Stimulated activated CD4-positive, alpha-beta T cell treated with anti-CD3 and anti-CD28 coated beads, TNF-alpha, amount 100 ng/mL, for 24 hours (primary cell): Measurements from ENCODE around the gene METTL8.
"Not testable (repeated sequence)": the region's sequence is repeated elsewhere in the genome, so short reads cannot be mapped to it uniquely, and the experiment has no call there.

ENCODE experiments used
- DNase-seq, 3 experiments: peaks; one replicate each; pipeline ENCODE4 v3.0.0-alpha.2; 2020; ENCODE audit warnings: low read depth in 3 of 3

Gene METTL8

DNA sequence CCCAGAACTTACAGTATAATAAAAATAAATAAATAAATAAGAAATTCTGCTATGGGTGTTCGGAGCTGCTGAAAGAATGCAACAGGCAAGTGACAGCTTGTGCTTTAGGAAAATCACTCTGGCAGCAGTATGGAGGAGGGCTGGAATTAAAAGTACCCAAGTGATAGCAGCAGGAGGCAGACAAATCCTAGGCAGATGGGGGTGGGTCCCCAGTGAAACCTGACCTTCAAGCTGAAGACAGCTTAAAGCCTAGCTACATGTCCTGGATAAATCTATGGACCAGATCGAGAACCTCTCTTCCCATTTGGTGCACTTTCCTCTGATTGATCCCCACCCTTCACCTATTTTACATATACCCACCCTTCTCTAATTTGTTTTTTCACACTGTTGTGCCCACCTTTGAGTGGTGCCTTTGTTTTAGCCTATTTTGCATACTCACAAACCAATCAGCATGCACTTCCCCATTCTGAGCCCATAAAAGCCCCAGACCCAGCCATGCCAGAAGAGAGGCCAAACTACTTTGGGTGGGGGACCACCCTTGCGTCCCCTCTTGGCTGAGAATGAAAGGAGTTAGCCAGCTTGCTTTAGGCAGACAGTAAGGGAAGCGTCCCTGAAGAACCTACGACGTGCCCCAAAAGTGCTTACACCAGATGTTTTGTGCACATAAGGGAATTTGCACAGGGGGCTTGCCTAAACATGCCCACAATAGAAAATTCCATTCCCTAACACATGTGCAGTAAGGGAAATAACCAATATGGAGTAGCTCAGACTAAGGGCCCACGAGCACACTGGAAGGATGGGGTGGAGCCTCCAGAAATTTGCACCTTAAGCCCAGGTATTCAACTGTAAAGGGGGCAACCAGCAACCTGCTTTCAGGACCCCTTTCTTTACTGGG, 3.0 kb downstream of the METTL8 start:
- no peak for DNase-seq

DNA sequence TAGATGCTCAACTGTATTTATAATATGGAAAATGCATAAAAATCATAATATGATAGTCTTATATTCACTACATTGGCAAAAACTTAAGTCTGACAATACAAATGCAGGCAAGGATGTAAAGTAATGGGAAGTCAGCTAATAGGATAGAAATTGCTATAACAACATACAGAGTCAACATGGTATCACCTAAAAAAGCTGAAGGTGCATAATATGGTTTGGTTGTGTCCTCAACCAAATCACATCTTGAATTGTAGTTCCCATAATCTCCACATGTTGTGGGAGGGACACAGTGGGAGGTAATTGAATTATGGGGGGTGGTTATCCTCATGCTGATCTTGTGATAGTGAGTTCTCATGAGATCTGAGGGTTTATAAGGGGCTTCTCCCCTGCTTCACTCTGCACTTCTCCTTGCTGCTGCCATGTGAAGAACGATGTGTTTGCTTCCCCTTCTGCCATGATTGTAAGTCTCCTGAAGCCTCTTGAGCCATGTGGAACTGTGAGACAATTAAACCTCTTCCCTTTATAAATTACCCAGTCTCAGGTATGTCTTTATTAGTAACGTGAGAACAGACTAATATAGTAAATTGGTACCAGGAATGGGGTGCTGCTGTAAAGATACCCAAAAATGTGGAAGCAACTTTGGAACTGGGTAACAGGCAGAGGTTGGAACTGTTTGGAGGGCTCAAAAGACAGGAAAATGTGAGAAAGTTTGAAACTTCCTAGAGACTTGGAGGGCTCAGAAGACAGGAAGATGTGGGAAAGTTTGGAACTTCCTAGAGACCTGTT, 10.9 kb downstream of the METTL8 start:
- not testable (repeated sequence) for DNase-seq

DNA sequence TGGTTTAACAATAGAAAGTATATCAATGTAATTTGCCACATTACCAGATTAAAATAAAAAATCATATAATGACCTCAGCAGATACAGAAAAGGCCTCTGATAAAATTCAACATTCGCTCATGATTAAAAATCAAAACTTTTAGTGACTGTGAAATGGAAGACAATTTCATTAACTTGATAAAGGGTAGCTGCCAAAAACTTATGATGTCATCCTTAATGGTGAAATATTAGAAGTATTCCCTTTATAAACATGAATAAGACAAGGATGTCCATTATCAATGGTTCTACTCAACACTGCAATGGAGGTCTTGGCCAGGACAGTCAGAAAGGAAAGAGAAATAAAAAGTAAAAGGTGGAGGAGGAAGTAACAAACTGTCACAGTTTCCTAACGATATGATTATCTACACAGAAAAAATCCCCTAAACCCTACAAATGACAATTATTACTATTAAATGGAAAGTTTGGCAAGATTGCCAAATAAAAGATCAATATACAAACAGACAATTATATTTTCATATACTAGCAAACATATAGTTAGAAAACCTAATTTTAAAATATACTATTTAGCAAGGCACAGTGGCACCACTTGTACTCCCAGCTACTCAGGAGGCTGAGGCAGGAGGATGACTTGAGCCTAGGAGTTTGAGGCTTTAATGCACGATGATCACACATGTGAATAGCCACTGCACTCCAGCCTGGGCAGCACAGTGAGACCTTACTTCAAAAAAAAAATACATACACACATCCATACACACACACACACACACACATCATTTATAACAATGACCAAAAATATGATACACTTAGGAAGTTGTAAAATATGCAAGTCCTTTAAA, 12.8 kb downstream of the METTL8 start:
- no peak for DNase-seq

DNA sequence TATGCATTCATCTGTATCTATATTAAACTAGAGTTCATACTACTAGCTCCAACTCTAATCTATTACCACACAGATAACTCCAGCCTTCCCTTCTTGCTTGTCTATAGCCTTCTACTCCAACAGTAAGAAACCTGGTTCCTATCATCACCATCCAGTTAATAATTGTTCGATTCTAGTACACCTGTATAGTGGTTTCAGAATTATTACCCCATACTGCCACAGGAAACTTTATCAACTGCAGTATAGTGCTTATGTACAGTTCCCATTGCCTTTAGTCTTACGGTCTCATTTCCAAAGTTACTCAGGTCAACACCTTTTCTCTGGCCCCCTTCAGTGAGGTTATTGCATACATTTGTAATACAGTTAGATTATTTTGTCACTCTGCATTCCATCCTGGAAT, 14.5 kb downstream of the METTL8 start:
- DNase-seq, result no peak

DNA sequence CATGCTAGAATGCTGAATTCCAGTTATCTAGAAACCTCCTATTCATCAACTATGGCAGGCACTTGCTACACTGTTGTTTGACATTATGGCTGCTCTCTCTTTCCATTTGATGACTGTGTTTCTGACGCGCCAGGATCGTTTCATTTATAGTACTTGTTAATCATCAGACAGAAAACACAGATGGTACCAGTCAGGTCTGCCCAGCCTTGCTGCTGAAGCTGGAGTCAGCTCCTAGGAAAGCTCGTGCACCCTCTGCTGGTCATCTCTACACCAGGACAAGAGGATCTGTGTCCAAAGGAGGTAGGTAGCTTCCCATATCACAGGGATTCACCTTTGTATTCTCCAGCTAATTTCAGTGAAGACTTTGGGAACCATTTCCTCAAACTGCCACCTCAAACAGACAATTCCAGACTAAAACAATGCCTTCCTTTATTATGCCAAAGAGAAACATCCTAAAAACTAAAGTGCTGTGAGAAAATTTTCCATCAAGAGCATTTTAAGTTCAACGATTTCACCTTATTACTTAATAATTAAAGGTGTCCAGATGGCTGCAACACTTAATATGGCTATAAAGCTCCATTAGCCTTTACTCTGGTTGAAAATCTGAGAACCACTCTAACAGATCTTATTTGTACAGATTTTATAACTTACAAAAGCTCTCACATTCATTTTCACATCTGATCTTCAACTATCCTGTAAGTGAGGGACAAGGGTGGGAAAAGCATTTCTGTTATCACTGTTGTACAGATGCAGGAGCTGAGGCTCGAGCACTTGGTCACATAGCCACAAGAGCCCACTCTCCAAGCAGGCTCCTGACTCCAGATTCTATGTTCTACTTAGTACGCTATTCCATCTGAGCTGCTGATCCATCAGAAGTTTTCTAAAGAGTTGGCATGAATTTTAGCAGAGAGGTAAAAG, 17.5 kb downstream of the METTL8 start:
- DNase-seq, result peak; percentile 68 to 85 (median 79)

DNA sequence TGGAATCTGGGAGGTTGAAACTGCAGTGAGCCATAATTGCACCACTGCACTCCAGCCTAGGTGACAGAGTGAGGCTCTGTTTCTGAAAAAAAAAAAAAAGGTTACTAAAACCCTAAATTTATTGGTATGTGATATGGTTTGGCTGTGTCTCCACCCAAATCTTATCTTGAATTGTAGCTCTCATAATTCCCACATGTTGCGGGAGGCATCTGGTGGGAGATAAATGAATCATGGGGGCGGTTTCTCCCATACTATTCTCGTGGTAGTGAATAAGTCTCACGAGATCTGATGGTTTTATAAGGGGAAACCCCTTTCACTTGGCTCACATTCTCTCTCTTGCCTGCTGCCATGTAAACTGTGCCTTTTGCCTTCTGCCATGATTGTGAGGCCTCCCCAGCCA, 19.1 kb downstream of the METTL8 start:
- not testable (repeated sequence) for DNase-seq

DNA sequence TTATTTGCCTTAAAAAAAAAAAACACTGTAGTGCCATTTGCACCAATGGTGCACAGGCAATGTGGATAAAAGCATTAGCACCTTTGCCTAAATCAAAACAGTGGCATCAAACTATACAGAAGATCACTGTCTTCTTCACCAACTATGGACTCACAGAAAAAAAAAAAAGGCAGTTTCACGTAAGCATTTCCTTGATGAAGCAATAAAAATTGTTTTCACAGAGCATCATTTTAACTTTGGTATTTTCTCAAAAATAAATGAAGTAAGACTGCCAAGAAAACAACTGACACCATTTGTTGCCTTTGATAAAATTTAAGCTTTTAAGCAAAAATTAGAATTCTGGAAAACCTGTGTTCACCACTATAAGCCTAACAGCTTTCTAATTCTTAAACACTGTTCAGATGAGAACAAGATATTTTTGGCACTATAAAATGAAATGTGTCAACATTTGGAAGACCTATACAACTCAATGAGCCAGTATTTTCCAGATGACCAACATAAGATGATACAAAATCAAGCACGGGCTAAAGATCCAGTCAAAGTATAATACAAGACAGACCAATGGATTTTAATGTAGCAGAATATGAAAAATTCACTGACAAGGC, 21.1 kb downstream of the METTL8 start:
- no peak for DNase-seq

DNA sequence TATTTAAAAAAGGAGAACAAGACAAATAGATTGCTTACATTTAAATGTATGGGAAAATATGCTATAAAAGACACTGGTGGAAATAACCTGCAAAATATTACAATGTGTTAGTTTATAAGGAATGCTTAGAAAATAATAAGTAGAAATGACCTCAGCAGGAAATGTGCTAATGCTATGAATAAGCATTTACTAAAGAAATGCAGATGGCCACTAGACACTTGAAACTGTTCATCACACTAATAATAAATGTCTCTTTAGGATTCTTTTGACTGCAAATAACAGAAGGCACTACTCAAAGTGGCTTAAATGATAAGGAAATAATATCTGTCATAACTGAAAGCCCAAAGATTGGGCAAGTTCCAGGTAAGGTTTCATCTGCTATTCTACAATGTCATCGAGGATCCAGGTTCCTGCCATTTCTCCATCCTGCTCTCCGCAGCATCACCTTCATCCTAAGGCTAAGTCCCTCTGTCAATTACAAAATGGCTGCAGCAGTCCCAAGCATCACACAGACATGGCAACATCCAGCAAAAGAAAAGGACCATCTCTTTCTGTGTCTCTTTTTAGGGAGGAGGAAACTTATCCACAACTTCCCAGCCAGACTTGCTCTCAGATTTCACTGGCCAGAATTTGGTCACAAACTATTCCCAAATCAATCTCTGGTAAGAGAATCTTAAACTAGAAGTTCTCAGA, 21.9 kb downstream of the METTL8 start:
- no peak for DNase-seq

DNA sequence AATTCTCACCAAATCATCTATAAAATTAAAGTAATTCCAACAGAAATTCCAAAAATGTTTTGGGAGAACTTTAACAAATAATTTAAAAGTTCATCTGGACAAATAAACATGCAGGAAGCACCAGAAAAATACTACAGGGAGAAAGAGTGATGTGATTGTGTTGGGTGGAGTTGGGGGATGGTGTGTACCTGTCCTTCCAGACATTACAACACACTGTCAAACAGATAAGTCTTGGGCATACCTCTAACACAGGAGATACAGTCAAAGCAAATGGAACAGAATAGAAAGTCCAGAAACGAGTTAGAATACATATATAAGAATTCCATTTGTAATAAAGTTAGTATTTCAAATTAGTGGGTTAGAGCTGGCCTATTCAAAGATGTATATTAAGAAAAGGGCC, 22.6 kb downstream of the METTL8 start:
- no peak for DNase-seq

DNA sequence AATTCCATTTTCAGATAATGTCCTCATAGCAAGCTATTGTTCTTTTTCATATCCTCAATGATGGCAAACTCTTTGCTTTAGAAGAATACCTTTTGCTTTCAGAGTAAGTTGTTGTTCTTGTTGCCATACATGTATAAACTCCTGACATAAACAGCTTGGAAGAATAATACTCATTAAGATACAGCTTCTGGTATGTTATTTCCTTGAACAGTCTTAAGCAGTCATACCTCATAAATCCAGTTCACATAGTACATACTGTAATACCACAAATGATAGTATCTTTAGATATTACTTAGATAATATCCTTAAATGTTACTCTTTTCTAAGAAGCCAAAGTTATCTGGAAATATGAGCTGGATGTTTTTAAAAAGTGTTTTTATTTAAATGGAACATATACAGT, 23.2 kb downstream of the METTL8 start:
- DNase-seq, result no peak

DNA sequence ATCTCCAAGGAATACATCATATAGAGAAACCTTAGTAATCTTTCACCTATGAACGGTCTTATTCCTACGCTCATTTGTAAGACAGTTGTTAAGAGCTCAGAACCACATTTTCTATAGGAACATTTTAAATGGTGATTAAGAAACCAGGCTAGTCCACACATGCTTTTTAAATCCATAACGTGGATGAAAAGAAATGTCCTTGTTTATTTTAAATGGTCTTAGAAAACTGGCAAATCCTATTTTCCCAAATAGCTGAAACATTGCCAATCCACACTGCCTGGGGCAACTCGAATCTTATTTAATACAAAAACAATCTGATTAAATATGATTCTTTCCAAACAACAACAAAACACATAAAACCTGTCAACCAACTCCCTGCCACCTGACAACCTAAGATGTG, 23.7 kb downstream of the METTL8 start:
- no peak for DNase-seq

DNA sequence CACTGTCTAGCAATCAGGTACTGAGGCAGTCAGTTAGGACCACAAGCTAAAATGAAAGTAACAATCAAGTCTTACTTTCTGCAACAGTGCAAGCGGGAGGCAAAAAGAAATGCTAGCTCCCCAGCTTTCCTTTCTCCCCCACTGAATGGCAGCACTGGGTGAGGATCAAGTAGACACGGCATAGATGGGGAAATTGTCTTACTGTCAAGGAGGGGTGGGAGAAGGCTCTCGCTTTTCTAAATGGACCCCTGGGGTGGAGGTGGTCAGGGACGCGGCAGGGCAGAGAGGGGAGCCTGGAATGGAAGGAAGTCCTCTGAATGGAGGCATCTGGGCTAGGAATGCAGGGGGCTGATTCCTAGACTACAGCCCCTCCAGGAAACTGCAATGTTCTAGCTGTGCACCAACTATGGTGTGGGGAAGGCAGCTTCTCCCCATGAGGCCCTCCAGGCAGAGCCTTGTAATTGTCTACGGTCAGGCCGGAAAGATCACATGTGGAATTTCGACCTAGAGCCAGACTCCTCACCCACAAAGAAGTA, 24.3 kb downstream of the METTL8 start:
- no peak for DNase-seq

DNA sequence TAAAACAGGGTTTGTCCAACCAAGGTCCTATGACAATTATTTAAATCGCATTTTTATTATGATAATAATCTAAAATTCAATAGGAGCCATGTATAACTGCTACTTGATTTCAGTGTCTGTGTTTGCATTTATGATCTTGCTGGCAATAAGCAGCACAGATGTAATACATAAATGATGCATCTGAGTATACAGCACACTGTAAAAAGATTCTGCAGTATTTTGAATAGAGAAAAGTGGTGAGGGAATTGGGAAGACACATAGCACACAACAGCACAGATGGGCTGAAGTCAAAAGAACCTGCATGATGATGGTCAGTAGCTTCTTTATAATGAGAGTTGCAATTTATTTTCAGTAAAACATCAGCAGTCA, 26.1 kb downstream of the METTL8 start:
- no peak for DNase-seq

DNA sequence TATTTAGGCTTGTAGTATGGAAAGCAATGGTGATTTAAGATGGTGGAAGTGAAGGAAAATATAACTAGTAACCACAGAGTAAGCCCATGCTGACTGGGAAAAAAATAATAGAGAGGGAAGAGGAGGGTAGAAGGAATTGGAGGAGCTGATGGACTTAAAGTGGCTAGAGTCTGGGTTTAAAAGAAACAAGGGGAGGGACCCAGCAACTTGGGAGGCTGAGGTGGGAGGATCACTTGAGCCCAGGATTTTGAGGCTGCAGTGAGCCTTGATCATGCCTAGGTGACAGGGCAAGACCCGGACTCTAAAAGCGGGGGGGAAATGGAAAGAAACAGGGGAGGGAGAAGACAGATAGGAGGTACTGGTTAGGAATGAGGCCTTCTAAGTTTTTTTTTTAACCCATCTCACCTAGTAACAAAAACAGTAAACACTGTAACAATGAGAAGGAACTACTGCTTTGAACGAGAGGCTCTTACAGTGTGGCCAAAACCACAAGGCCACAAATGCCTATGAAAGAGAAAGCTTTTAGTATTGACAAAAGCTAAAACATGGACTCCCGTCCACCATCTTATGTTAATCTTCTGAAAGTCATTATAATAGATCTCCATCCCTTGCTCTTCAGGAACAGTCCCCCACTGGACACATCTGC, 26.6 kb downstream of the METTL8 start:
- no peak for DNase-seq

DNA sequence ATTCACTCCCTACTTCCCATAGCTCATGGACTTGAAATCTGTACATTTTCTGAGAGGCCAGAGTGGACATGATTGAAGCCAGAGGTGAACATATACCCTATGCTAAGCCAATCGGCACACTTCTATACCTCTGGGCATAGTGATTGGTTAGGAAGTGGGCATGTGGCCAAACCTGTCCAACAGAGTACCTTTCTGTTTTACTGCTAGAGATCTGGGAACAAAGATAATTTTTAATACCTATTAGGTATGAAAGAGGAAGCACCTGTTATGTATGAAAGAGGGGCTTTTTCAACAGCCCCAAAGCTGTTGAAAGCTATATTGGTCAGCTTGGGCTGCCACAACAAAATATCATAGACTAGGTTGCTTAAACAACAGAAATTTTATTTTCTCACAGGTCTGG, 27.7 kb downstream of the METTL8 start:
- DNase-seq, result no peak

DNA sequence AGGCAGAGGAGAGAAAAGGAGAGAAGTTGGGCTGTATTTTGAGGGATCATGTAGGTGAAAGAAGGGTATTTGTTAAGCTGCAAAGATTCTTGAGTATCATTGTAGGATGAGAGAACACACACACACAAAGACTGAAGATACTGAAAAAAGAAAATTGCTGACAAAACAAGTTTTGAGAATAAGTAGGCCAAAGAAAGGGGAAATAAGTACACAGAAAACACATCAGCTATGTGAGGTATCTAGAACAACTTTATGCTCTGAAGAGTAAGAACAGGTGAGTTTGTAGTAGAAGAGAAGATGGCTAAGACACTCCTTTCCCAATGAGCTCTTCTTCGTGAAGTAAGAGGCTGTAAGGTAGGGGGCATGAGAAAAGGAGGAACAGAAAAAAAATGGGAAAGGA, 28.2 kb downstream of the METTL8 start:
- no peak for DNase-seq

DNA sequence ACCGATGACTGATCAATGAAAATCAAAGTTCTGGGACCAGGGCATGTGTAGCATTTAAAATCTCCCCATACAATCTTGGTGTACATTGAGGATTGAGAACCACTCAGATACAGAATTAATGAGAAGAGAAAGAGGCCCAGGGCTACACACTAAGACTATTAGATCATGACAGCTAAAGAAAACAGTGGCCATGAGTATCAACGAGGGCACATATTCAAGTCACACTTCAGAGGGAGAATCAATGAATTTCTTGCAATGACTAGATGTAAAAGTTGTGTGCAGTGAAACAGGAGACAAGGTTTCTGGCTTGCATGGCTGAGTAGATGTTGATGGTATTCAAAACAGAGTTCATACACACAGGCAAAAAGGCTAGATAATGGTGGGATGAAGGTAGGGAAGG, 29.1 kb downstream of the METTL8 start:
- DNase-seq, result no peak

DNA sequence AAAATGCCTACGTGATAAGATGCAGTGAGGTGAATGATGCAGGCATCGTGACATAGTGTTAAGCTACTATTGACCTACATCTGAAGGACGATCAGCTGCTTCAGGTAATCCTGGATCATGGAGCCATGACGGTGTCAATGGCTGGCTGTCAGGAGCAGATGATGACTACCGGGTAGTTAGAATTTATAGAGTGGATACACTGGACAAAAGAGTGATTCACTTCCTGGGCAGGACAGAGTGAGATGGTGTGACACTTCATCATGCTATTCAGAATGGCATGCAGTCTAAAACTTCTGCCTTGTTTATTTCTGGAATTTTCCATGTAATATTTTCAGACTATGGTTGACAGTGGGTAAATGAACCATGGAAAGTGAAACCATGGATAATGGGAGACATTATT, 29.5 kb downstream of the METTL8 start:
- DNase-seq, result no peak

DNA sequence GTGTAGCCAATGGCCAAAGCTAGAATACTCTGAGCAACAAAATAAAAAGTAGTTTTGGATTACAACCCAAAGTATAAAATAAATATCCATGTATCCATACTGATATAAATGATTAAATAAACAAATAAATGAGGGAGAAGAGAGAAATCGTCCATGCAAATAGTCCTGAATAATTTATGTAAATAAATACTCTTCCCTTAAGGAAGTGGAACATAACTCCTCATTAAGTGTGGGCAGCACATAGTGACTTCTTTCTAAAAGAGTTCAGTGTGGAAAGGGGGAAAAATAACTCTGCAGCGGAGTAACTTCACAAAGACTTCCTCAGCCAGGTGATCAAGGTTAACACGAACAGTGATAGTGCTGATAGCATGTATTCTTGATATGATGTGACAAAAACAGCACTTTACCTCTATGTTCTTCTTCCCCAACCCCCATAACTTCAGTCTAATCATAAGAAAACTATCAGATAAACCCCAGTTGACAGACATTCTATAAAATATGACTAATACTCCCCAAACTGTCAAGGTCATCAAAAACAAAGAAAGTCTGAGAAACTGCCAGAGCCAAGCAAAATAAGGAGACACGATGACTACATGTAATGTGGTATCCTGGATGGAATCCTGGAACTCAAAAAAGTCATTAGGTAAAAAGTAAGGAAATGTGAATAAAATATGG, 30.7 kb downstream of the METTL8 start:
- no peak for DNase-seq
